Measurements from ENCODE around the gene ZNF792. TPM values are rescaled to one million over a fixed set of nuclear protein-coding genes. Genes with fewer than 3 reads are reported as not detected.
A peak's percentile ranks its signal among the peaks of the same experiment; 100 is the strongest.
"Not testable (repeated sequence)": the region's sequence is repeated elsewhere in the genome, so short reads cannot be mapped to it uniquely, and the experiment has no call there.

The ZNF792 gene
- total RNA-seq, 1 donor from 2014 or later: 3.2 TPM

DNA sequence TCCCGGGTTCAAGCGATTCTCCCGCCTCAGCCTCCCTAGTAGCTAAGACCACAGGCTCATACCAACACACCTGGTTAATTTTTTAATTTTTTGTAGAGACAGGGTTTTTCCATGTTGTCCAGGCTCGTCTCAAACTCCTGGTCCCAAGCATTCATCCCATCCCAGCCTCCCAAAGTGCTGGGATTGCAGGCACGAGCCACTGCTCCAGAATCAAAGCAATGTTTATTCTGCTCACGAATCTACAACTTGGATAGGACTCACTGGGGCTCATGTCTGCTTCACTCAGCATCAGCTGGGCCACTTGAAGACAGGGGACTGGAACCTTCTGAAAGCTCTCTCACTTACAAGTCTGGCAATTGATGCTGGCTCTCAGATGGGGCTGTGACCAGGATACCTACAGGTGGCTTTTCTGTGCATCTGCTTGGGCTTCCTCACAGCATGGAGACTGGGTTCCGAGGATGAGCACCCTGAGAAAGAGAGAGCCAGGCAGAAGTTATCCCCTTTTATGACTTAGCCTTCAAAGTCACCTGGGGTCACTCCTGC lies 8.2 kb upstream of the ZNF792 start:
- Mint-ChIP-seq H3K9me3 (ENCODE audit: low read depth) (peaks cover 4% of the 10 kb centered on the region), H3K4me1 (ENCODE audit: low read depth) (peaks cover 5% of the 10 kb centered on the region), H3K36me3 (ENCODE audit: low read depth) (no peaks in the 10 kb centered on the region), H3K27me3 (ENCODE audit: low read depth) (peaks cover 4% of the 10 kb centered on the region), H3K27ac (ENCODE audit: unreplicated experiment) (no peak overlapping the region), H3K4me3 (ENCODE audit: unreplicated experiment) (no peak overlapping the region)
- DNase-seq (ENCODE audit: low spot score): no peak
- TF ChIP-seq, protein P1, sequence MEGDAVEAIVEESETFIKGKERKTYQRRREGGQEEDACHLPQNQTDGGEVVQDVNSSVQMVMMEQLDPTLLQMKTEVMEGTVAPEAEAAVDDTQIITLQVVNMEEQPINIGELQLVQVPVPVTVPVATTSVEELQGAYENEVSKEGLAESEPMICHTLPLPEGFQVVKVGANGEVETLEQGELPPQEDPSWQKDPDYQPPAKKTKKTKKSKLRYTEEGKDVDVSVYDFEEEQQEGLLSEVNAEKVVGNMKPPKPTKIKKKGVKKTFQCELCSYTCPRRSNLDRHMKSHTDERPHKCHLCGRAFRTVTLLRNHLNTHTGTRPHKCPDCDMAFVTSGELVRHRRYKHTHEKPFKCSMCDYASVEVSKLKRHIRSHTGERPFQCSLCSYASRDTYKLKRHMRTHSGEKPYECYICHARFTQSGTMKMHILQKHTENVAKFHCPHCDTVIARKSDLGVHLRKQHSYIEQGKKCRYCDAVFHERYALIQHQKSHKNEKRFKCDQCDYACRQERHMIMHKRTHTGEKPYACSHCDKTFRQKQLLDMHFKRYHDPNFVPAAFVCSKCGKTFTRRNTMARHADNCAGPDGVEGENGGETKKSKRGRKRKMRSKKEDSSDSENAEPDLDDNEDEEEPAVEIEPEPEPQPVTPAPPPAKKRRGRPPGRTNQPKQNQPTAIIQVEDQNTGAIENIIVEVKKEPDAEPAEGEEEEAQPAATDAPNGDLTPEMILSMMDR (IDR thresholded peaks at IDR 0.05): no peak

DNA sequence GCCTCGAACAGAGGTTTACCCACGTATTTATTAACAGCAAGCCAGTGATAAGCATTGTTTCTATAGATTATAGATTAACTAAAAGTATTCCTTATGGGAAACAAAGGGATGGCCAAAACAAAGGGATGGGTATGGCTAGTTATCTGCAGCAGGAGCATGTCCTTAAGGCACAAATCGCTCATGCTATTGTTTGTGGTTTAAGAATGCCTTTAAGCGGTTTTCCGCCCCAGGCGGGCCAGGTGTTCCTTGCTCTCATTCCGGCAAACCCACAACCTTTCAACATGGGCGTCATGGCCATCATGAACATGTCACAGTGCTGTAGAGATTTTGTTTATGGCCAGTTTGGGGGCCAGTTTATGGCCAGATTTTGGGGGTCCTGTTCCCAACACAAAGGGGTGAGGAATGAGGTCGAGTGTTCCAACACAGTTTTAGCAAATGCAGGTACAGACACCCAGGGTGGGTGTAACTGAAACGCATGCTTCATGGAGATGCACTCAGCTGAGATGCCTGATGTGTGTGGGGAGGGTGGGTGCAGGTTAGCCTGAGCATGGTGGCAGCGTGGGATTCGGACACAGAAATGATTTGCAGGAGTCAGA lies 6.3 kb upstream of the ZNF792 start:
- not testable (repeated sequence) for H3K9me3 Mint-ChIP-seq (ENCODE audit: low read depth); DNase-seq (ENCODE audit: low spot score); H3K36me3 Mint-ChIP-seq (ENCODE audit: low read depth); H3K27me3 Mint-ChIP-seq (ENCODE audit: low read depth); H3K27ac Mint-ChIP-seq (ENCODE audit: unreplicated experiment); H3K4me1 Mint-ChIP-seq (ENCODE audit: low read depth); H3K4me3 Mint-ChIP-seq (ENCODE audit: unreplicated experiment)

DNA sequence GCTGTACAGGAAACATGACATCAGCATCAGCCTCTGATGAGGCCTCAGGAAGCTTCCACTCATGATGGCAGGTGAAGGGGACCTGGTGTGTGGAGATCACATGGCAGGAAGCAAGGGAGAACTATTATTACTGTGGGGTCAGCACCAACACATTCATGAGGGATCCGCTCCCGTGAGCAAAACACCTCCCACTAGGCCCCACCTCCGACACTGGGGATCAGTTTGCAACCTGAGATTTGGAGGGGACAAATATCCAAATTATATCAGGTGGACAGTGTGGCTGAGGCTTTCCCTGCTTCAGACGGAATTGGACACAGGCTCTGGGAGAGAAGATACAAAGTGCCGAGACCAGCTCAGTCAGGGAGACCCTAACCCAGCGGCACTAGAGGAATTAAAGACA lies 5.7 kb upstream of the ZNF792 start:
- Mint-ChIP-seq H3K27ac (ENCODE audit: unreplicated experiment) (no peak overlapping the region), H3K4me3 (ENCODE audit: unreplicated experiment) (no peak overlapping the region), H3K36me3 (ENCODE audit: low read depth) (no peaks in the 10 kb centered on the region), H3K9me3 (ENCODE audit: low read depth) (peaks cover 4% of the 10 kb centered on the region), H3K4me1 (ENCODE audit: low read depth) (peaks cover 5% of the 10 kb centered on the region), H3K27me3 (ENCODE audit: low read depth) (peaks cover 4% of the 10 kb centered on the region)
- no peak for DNase-seq (ENCODE audit: low spot score)
- TF ChIP-seq, protein P1 (IDR thresholded peaks at IDR 0.05): no peak

DNA sequence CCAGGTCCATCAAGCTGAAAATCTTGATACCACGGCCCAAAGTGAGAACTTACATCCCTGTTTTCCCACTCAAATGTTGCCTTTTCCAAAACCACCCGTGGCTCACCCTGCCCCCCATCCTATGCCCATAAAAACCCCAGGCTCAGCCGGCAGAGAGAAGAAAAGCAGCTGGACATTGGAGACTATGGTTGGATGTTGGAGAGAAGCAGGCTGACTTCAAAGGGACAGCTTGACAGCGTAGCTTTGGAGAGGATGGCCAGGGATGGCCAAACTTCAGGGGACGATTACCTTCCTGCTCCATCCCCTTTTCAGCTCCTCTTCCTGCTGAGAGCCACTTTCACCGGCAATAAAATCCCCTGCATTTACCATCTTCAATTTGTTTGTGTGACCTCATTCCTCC lies 3.5 kb upstream of the ZNF792 start:
- H3K27ac Mint-ChIP-seq (ENCODE audit: unreplicated experiment): no peak overlapping the region
- peaks cover 9% of the 10 kb centered on the region for H3K4me1 Mint-ChIP-seq (ENCODE audit: low read depth)
- TF ChIP-seq, protein P1 (IDR thresholded peaks at IDR 0.05): no peak
- peaks cover 4% of the 10 kb centered on the region for H3K27me3 Mint-ChIP-seq (ENCODE audit: low read depth)
- no peak overlapping the region for H3K4me3 Mint-ChIP-seq (ENCODE audit: unreplicated experiment)
- peaks cover 4% of the 10 kb centered on the region for H3K9me3 Mint-ChIP-seq (ENCODE audit: low read depth)
- no peaks in the 10 kb centered on the region for H3K36me3 Mint-ChIP-seq (ENCODE audit: low read depth)
- no peak for DNase-seq (ENCODE audit: low spot score)

DNA sequence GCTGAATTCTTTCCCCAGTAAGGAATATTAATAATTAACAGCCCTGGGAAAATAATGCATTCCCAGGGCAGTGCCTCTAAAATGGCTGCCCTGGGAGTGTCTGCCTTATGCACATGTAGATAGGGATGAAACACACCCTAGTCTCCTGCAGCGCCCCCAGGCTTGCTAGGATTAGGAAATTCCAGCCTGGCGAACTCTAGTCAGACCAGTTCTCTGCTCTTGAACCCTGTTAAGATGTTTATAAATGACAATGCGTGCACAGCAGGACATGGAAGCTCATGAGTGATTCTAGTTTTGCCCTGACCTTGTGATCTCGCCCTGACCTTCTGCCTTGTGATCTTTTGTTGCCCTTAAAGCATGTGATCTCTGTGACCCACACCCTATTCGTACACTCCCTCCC lies 1.5 kb upstream of the ZNF792 start:
- H3K36me3 Mint-ChIP-seq (ENCODE audit: low read depth); H3K4me3 Mint-ChIP-seq (ENCODE audit: unreplicated experiment); H3K27me3 Mint-ChIP-seq (ENCODE audit: low read depth); H3K9me3 Mint-ChIP-seq (ENCODE audit: low read depth); DNase-seq (ENCODE audit: low spot score): not testable (repeated sequence)
- peak overlapping the region; percentile 30 for H3K27ac Mint-ChIP-seq (ENCODE audit: unreplicated experiment)
- peaks cover 17% of the 10 kb centered on the region for H3K4me1 Mint-ChIP-seq (ENCODE audit: low read depth)

DNA sequence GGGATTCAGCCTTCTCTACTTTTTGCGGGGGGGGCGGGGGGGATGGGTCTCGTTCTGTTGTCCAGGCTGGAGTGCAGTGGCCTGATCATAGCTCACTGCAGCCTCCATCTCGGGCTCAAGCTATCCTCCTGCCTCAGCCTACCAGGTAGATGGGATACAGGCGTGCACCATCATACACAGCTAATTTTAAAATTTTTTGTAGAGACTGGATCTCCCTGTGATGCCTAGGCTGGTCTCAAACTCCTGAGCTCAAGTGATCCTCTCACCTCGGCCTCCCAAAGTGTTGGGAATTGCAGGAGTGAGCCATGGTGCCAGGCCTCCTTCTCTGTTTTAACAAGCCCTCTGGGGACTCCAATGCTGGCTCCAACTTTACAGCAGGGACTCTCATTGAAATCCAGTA lies 569 bp upstream of the ZNF792 start:
- Mint-ChIP-seq H3K27me3 (ENCODE audit: low read depth) (peaks cover 4% of the 10 kb centered on the region), H3K4me1 (ENCODE audit: low read depth) (peaks cover 17% of the 10 kb centered on the region), H3K4me3 (ENCODE audit: unreplicated experiment) (peak overlapping the region; percentile 28), H3K9me3 (ENCODE audit: low read depth) (peaks cover 16% of the 10 kb centered on the region), H3K27ac (ENCODE audit: unreplicated experiment) (no peak overlapping the region), H3K36me3 (ENCODE audit: low read depth) (peaks cover 13% of the 10 kb centered on the region)
- TF ChIP-seq, protein P1 (IDR thresholded peaks at IDR 0.05): no peak
- DNase-seq (ENCODE audit: low spot score): no peak

Measured in chondrocyte (in vitro differentiated cells).